ENCODE data around the gene SGO2. TPM values are rescaled to one million over a fixed set of nuclear protein-coding genes. Genes with fewer than 3 reads are reported as not detected.

Gene SGO2
- total RNA-seq, 1 donor from 2014 or later = 2.8 TPM

DNA sequence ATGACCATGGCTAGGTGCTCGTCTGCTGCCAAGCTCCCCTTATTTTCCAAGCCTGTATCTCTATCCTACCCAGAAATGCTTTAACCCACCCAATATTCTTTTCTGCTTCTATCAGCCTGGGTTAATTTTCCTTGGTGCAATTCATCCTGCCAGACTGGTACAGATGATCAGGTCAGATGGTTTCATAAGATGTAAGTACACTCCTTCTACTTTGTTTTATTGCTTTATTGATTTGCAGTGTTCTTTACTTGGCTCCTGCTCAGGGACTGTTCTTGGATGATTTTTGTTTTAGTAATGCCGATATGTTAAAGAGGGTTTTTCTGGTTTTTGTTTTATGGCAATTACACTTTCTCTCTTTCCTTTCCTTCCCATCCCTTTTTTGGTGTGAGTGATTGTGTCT, 2.4 kb upstream of the SGO2 start:
- TF ChIP-seq, protein P1, sequence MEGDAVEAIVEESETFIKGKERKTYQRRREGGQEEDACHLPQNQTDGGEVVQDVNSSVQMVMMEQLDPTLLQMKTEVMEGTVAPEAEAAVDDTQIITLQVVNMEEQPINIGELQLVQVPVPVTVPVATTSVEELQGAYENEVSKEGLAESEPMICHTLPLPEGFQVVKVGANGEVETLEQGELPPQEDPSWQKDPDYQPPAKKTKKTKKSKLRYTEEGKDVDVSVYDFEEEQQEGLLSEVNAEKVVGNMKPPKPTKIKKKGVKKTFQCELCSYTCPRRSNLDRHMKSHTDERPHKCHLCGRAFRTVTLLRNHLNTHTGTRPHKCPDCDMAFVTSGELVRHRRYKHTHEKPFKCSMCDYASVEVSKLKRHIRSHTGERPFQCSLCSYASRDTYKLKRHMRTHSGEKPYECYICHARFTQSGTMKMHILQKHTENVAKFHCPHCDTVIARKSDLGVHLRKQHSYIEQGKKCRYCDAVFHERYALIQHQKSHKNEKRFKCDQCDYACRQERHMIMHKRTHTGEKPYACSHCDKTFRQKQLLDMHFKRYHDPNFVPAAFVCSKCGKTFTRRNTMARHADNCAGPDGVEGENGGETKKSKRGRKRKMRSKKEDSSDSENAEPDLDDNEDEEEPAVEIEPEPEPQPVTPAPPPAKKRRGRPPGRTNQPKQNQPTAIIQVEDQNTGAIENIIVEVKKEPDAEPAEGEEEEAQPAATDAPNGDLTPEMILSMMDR (IDR thresholded peaks at IDR 0.05) = no peak
- H3K27ac ChIP-seq = no peak overlapping the region
- H3K9me3 ChIP-seq = no peaks in the 10 kb centered on the region
- no peaks in the 10 kb centered on the region for H3K27me3 ChIP-seq (ENCODE audit: low read depth)
- no peak for DNase-seq
- H3K4me3 ChIP-seq = no peak overlapping the region
- no peaks in the 10 kb centered on the region for H3K36me3 ChIP-seq
- no peak for ATAC-seq
- H3K4me1 ChIP-seq = peaks cover 8% of the 10 kb centered on the region
- intact Hi-C loops (cut with DNase I) = no loop called here

DNA sequence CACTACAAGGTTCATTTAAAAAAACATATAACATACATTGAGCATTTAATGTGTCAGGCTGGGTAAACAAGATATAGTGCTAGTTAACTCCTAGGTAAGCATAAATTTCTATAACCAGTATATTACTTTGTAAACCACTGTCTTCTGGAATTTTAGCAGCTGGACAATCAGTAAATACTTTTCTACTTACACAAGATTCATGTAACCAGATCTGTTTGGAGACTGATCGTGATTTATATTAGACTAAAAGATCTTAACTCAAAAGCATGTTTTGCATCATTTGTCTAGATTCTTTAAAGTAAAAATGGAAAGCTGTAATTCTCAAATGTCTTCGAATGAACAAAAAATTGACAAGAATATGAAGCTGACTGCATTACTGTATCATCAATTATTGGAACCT, 941 bp upstream of the SGO2 start:
- Histone ChIP-seq H3K27me3 (ENCODE audit: low read depth) (no peaks in the 10 kb centered on the region), H3K27ac (no peak overlapping the region), H3K4me1 (peaks cover 8% of the 10 kb centered on the region), H3K36me3 (no peaks in the 10 kb centered on the region), H3K4me3 (no peak overlapping the region), H3K9me3 (no peaks in the 10 kb centered on the region)
- ATAC-seq (no peak), DNase-seq (no peak)
- intact Hi-C loops (cut with DNase I) = no loop called here
- TF ChIP-seq, protein P1 (IDR thresholded peaks at IDR 0.05) = no peak

DNA sequence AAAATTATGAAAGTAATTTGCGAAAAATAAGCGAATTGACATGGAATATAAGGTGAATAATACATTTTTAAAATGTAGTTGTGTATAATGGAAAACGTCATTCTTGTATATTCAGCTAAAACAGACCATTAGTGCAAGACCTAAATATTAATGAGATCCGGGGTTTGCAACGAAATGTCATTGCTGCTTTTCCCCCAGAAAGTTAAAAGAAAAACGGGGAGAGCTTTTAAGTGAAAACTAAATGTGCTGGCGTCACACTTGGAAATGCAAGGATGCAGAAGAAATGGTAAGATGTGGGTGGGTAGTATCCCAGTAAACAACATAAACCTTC, 491 bp upstream of the SGO2 start:
- Histone ChIP-seq H3K4me3 (peak overlapping the region; percentile 92), H3K27me3 (ENCODE audit: low read depth) (no peaks in the 10 kb centered on the region), H3K9me3 (no peaks in the 10 kb centered on the region), H3K27ac (peak overlapping the region; percentile 56), H3K4me1 (peaks cover 8% of the 10 kb centered on the region), H3K36me3 (no peaks in the 10 kb centered on the region)
- DNase-seq = no peak
- TF ChIP-seq, protein P1 (IDR thresholded peaks at IDR 0.05) = no peak
- intact Hi-C loops (cut with DNase I) = no loop called here
- no peak for ATAC-seq

DNA sequence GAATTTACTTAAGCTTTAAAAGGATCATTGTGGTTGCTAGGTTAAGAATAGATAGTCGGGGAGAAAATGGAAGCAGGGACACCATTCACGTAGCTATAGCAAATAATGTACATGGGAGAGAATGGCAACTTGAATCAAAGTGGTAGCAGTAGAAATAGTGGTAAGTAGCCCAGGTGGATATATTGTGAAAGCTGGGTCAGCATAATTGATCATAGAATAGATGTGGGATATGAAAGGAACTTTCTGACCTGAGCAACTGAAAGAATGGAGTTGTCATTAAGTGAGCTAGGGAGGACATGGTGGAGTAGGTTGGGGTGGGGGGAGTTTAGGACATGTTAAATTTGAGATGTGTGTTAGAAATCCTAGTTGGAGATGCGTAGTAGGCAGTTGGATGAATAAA, 2.2 kb downstream of the SGO2 start:
- TF ChIP-seq, protein P1 (IDR thresholded peaks at IDR 0.05) = no peak
- intact Hi-C loops (cut with DNase I) = no loop called here
- Histone ChIP-seq H3K4me1 (peaks cover 8% of the 10 kb centered on the region), H3K9me3 (no peaks in the 10 kb centered on the region), H3K27ac (no peak overlapping the region), H3K27me3 (ENCODE audit: low read depth) (no peaks in the 10 kb centered on the region), H3K36me3 (no peaks in the 10 kb centered on the region), H3K4me3 (no peak overlapping the region)
- DNase-seq (no peak), ATAC-seq (no peak)

DNA sequence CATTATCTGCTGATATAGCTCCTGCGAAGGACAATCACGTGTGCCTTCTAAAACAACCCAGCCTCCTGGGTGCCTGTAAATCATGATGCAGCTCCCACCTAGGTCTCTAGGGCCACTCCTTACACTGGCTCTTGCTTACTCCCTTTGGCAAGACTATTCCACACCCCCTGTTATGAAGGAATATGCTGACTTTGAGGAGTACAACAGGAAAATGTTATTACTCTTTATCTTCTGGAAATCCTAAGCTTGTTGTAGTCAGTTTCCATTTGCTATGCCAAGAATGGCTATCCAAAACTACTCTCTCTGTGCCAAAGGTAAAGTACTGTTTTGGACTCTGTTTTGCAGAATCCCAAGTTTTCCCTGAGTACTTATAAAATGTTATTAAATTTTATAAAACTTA, 7.7 kb downstream of the SGO2 start:
- no peaks in the 10 kb centered on the region for H3K27me3 ChIP-seq (ENCODE audit: low read depth)
- H3K9me3 ChIP-seq = no peaks in the 10 kb centered on the region
- H3K4me1 ChIP-seq = no peaks in the 10 kb centered on the region
- H3K27ac ChIP-seq = no peak overlapping the region
- TF ChIP-seq, protein P1 (IDR thresholded peaks at IDR 0.05) = no peak
- DNase-seq (no peak), ATAC-seq (no peak)
- H3K4me3 ChIP-seq = no peak overlapping the region
- H3K36me3 ChIP-seq = no peaks in the 10 kb centered on the region
- intact Hi-C loops (cut with DNase I) = no loop called here

DNA sequence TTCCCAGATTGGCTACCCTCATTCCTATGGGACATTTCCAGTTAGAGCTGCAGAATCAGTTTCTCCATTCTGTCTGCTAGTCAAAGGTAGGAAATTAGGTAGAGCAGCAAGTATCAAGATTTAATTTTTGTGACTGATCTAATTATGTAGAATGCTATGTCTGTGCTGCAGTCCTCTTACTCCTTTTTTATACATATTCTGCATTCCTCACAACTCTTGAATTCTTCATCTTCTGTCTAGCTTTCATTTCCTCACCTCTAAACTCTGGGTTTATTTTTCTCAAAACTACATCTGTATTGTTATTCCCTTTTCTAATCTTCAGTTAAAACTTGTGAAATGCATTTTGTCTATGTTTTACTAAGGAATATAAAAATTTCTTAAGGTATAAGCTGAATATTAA, 8.6 kb downstream of the SGO2 start:
- intact Hi-C loops (cut with DNase I) = no loop called here
- Histone ChIP-seq H3K4me1 (no peaks in the 10 kb centered on the region), H3K27ac (no peak overlapping the region), H3K9me3 (no peaks in the 10 kb centered on the region), H3K27me3 (ENCODE audit: low read depth) (no peaks in the 10 kb centered on the region), H3K36me3 (no peaks in the 10 kb centered on the region), H3K4me3 (no peak overlapping the region)
- ATAC-seq (no peak), DNase-seq (no peak)
- TF ChIP-seq, protein P1 (IDR thresholded peaks at IDR 0.05) = no peak
